Neural cell (in vitro differentiated cells): Measurements from ENCODE around the gene CASZ1.

ENCODE experiments used
- EZH2 ChIP-seq: fragments of 200-600, 300-800 bp; shearing (Covaris generic), sonication (generic); IDR thresholded peaks from 2 replicates; pipeline ENCODE4 v1.6.1; 2014; ENCODE audit warnings: antibody characterized with exemption, low read length, borderline replicate concordance, mild to moderate bottlenecking; ENCODE audit not compliant: insufficient read depth, poor library complexity, severe bottlenecking
- POLR2AphosphoS5 ChIP-seq: IDR thresholded peaks from 2 replicates; pipeline ENCODE4 v1.6.1; 2012
- RAD21 ChIP-seq: fragments of 450-650 bp; conservative IDR thresholded peaks from 2 replicates; pipeline ENCODE4 v1.6.1; 2014; ENCODE audit warnings: antibody characterized with exemption, mild to moderate bottlenecking, moderate library complexity
- TAF1 ChIP-seq: IDR thresholded peaks from 2 replicates; pipeline ENCODE4 v1.6.1; 2012; ENCODE audit warnings: low read depth
- TF ChIP-seq, protein P1 (sequence below): fragments of 450-650 bp; IDR thresholded peaks from 2 replicates; pipeline ENCODE4 v1.5.1; 2014; ENCODE audit warnings: antibody characterized with exemption, mild to moderate bottlenecking, moderate library complexity; ENCODE audit not compliant: poor library complexity, severe bottlenecking

DNA sequence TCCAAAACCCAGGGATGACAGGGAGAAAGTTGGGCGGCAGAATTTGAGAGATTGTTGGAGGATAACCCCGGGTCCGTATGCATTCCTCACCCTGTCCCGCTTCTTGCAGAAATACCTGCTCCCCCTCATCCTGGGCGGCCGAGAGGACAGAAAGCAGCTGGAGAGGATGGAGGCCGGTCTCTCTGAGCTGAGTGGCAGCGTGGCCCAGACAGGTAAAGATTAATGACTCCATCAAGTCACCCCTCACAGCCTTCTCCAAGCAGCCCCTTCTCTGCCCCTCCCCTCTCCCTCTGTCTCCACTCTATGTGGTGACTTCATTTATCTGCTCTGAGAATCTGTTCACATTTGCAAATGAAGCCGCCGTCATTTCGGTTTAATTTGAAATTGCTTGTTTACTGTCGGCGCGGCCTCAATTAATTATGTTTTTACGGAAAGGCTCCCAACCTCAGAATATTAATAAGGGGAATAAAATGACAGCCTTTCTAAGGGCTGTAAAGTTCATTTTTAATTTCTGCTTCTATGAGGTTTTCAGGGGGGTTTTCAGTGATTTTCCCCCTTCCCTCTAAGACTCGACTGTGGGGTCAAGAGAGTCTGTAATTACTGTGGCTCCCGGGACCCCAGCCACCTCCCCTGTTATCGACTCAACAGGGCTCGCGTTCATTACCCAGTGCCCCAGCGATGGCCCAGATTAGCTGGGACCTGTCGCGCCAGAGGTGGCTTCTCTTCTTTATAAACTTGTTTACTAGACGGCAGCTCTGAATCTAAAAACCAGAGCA lies 173.3 kb downstream of the CASZ1 start:
- no peak for TF ChIP-seq POLR2AphosphoS5
- TF ChIP-seq, protein P1, sequence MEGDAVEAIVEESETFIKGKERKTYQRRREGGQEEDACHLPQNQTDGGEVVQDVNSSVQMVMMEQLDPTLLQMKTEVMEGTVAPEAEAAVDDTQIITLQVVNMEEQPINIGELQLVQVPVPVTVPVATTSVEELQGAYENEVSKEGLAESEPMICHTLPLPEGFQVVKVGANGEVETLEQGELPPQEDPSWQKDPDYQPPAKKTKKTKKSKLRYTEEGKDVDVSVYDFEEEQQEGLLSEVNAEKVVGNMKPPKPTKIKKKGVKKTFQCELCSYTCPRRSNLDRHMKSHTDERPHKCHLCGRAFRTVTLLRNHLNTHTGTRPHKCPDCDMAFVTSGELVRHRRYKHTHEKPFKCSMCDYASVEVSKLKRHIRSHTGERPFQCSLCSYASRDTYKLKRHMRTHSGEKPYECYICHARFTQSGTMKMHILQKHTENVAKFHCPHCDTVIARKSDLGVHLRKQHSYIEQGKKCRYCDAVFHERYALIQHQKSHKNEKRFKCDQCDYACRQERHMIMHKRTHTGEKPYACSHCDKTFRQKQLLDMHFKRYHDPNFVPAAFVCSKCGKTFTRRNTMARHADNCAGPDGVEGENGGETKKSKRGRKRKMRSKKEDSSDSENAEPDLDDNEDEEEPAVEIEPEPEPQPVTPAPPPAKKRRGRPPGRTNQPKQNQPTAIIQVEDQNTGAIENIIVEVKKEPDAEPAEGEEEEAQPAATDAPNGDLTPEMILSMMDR = no peak
- no peak for TF ChIP-seq RAD21
- TF ChIP-seq EZH2 = no peak
- TF ChIP-seq TAF1 = no peak
